NCI-H1048 (cell line): Measurements from ENCODE around the gene RUNX2.
"Not testable (repeated sequence)": the region's sequence is repeated elsewhere in the genome, so short reads cannot be mapped to it uniquely, and the experiment has no call there.

Source experiments
- DNase-seq: peaks from one replicate; lab custom pipeline; 2025; lab: John Stamatoyannopoulos, UW

Gene RUNX2

GRCh38 chr6:45457141-45457540, 129.0 kb downstream of the RUNX2 start:
- DNase-seq = no peak

DNA sequence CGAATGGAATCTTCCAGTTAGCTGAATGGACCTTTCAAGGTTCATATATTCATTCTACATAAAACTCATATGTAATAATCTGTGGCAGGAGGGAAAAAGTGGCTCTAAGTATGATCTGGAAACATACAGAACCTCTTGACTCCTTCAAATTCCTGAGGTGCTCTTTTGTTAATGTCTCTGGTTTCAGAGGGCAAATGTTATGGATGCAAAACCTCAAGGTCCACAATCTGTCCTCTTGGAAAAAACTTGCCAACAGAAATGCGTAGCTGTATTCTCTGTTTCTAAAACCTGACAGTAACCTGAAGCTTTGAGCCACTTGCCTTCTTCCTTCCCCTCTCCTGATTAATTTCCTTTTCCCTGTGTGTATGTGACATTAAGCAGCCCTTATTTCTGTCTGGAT, 130.5 kb downstream of the RUNX2 start:
- DNase-seq = no peak

DNA sequence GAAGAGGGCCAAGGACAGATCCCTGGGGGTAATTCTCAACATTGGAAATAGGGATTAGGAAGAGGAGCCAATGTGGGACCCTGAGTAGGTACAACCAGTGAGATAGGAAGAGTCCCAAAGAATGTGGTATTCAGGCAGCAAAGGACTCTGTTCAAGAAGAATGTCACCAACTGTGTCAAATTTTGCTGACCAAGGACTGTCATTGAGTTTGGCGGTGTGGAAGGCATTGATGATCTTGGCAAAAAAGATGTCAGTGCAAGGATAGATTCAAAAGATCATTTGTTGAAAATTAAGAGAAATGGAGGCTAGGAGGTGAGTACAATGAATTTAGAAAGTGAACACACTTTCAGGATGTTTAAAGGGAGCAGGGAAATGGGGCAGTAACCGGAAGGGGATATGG, 132.0 kb downstream of the RUNX2 start:
- DNase-seq = no peak

- no peak for DNase-seq
Observed at GRCh38 chr6:45461486-45461885, 133.4 kb downstream of the RUNX2 start.

- DNase-seq = no peak
Observed at GRCh38 chr6:45462190-45463134, 134.3 kb downstream of the RUNX2 start.

- DNase-seq = no peak
Observed at GRCh38 chr6:45464685-45465084, 136.6 kb downstream of the RUNX2 start.

DNA sequence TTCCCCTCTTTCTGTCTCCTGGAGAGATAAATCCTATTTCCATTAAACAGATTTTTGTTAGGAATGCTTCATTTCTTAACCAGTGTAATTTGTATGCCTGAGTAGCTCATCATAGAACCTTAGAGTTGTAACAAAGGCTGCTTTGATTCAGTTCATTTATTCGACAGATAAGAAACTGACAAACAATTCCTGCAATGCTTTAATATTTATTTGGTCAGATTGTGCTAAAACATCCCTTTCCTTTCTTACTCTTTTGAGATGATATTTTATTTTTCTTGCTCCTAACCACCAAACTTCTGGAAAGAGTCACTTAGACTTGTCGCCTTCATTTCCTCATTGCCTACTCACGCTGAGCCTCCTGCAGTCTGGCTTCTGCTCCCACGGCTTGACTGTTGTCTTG, 138.6 kb downstream of the RUNX2 start:
- no peak for DNase-seq

DNA sequence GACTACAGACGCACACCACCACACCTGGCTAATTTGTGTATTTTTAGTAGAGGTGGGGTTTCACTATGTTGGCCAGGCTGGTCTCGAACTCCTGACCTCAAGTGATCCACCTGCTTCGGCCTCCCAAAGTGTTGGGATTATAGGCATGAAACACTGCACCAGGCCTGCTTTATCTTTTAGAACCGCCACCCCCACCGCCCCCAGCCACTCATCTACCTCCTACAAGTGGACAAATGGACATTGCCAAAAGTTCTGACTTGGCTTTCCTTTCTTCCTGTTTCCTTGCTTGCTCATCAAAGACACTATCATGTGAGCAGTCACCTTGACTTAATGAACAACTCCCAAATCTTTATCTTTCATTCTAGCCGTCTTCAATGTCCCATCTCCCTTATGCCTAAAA, 139.3 kb downstream of the RUNX2 start:
- DNase-seq = not testable (repeated sequence)

GRCh38 chr6:45467853-45468252, 139.7 kb downstream of the RUNX2 start:
- no peak for DNase-seq

DNA sequence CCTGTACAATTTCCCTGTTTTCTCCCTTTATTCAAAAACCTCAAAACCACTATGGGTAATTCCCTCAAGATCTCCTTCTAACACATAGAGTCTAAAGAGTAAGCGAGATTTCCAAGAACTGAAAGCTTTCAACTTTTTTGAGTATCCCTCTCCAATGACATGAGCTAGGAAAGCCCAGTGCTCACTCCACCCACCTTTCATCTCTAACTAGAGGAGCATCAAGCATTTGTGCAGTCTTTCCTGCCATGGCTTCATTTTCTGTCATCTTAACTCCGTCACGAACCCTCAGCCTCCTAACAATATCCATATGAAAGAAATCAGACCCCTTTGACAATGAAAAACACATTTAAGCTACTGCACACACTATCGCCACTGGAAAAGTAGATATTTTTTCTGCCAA, 141.5 kb downstream of the RUNX2 start:
- DNase-seq = no peak

DNA sequence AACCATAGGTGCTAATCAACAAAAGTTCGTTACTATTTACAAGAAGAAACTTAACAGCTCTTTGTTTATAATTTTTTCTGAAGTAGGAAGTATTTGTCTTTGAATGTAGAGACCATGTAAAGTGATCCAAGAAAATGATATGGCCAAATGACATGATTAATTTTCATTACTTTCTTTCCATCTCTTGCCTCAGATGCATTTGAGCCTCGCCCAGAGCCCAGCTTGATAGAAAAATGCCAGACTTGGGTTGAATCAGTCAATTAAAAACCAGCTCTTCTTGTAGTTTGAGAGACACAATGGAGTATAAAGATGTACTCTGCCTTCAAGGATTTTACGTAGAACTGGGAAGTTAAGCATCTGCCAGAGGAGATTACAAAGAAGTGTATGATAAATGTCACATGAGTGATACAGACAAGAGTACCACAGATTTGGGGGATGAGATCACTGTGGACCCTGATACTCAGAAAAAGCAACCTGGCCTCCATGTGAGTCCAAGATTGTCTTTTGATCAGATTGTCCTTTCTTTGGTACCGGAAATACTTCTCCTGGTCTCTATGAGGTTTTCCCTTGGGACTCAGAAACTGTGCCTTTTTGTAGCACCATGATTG, 142.1 kb downstream of the RUNX2 start:
- DNase-seq = no peak

DNA sequence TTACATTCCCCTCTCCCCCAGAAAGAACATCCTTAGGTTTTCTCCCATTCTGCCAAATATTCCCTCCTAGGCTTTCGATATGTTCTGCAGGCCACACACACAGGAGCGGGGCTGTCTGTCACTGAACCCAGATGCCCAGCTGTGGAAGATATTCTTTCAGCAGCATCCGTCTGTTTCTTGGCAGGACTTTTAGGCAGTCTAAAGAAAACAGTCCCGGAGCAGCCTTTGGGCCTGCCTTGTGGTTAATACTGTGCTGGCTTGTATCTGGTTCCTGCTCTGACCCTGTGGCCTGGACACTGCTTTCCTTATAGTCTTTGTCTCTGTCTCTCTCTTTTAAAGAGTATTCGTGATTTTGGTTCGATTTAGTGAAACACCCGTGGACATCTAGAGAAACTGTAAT, 144.3 kb downstream of the RUNX2 start:
- no peak for DNase-seq

GRCh38 chr6:45473121-45473993, 145.2 kb downstream of the RUNX2 start:
- no peak for DNase-seq

GRCh38 chr6:45474376-45474775, 146.2 kb downstream of the RUNX2 start:
- no peak for DNase-seq

DNA sequence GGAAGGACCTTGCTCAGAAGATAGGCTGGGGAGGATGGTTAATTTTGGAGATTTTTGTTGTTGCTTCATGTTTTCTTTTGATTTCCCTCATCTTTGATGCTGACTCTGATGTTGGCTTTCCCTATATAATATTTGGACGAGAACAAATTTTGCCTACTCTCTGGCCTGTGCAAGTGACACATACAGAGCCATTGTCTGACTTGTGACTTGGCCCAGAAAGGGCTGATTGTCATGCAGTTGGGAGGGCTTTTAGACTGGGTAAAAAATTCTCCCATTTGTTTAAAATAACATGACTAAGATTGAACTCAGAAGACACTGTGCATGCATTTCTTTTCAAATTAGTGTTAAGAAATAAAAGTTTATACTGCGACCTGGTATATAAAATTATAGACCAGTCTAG, 148.2 kb downstream of the RUNX2 start:
- no peak for DNase-seq

- DNase-seq = no peak
Observed at GRCh38 chr6:45477278-45477677, 149.1 kb downstream of the RUNX2 start.

DNA sequence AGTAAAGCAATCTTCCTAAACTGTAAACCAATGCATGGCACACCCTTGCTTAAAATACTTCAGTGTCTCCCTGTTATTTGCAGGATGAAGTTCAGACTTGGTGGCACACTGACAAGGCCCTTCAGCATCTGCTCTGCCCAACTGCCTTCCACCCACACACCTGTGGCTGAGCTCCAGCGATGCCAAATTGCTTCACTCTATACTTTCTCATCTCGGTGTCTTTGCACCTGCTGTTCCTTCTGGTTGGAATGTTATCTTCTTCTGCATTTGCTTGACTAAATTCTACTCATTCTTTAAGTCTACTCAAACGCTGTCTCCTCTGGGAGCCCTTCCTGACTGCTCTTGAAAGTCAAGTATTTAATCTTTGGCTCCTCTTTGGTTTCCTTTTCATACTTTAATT, 149.7 kb downstream of the RUNX2 start:
- no peak for DNase-seq

DNA sequence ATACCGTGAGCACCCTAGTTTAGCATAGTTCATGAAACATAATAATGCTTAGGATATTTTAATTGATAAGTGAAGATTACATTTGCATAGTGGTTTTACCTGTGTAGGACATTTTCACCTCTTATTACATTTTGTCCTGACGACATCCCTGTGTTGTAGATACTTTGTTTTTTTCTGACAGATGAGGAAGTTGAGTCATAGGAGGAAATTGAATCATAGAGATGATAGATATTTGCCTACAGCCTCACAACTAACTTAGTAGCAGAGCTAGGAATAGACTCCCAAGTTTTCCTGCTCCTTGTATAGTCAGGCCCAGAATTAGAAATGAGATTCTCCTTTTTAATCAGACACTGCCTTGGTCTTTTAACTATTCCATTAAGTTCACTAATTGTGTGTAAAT, 150.1 kb downstream of the RUNX2 start:
- no peak for DNase-seq

- DNase-seq = no peak
Observed at GRCh38 chr6:45479834-45480751, 152.0 kb downstream of the RUNX2 start.

DNA sequence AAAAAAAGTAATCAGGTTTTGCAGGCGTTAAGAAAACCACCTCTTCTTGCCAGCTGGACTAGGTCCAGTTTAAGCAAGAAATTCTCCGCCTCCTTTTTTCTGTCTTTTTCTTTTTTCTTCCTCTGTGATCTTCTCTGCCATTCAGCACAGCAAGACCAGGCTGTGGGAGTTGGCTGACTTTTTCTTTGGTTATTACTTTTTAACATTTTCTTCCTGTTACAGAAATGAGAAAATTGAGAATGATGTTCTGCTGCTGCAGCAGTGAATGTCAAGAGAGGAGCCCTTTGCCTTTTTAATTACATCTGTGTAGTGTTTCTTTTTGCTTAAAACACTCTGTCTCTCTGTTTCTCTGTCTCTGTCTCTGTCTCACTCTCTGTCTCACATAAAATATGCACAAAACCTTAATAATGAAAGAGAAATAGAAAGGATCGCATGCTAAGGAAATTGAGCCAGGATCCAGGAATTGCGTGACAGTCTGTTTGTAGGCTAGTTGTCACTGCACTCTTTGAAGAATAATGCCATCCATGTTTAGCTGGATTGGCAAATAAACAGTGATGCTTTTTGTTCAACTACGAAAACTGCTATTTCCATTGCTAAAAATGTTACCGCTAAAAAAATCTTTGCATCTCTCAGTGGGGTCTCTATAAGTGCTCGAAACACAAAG, 152.8 kb downstream of the RUNX2 start:
- no peak for DNase-seq

DNA sequence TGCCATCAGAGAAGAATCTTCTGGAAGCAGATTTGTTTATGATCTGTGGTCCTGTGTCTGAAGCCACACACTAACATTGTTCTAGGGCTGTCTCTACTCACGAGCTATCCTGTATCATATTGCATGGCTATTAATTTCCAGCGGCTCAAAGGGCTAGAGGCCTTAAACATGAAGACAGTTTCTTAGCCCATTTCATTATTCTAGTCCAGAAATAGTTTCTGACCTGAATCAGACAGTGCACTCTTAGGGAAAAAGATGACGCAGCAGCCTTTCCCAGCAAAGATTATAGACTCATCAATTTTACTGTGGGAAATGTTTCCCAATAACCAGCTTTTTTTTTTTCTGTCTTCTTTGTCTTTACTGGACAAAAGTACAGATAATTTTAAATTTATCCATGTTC, 154.9 kb downstream of the RUNX2 start:
- no peak for DNase-seq
